Mucosa of rectum (tissue), 2 donors: ENCODE measurements around the gene FAM81A.

Experiments used
- H3K27ac ChIP-seq, 2 donors: one replicate each; pipeline ENCODE4 v1.7.0; 2013; ENCODE audit warnings: inconsistent platforms in 2 of 2, low read depth in 2 of 2, low read length in 2 of 2
- H3K27me3 ChIP-seq, 2 donors: one replicate each; pipeline ENCODE4 v1.7.0; 2013; ENCODE audit warnings: low read length in 2 of 2; ENCODE audit not compliant: control insufficient read depth in 2 of 2, insufficient read depth in 2 of 2
- H3K36me3 ChIP-seq, 2 donors: one replicate each; pipeline ENCODE4 v1.7.0; 2013; ENCODE audit warnings: low read length in 2 of 2; ENCODE audit not compliant: control insufficient read depth in 2 of 2, insufficient read depth in 2 of 2
- H3K4me1 ChIP-seq, 2 donors: one replicate each; pipeline ENCODE4 v1.7.0; 2013; ENCODE audit warnings: low read length in 2 of 2, mild to moderate bottlenecking in 1 of 2; ENCODE audit not compliant: control insufficient read depth in 2 of 2, insufficient read depth in 2 of 2
- H3K4me3 ChIP-seq, 2 donors: one replicate each; pipeline ENCODE4 v1.7.0; 2013; ENCODE audit warnings: low read length in 2 of 2
- H3K9ac ChIP-seq, 2 donors: one replicate each; pipeline ENCODE4 v1.7.0; 2013; ENCODE audit warnings: low read length in 2 of 2, low read depth in 1 of 2, mild to moderate bottlenecking in 1 of 2
- H3K9me3 ChIP-seq, 2 donors: one replicate each; pipeline ENCODE4 v1.7.0; 2013; ENCODE audit warnings: low read length in 2 of 2; ENCODE audit not compliant: control insufficient read depth in 2 of 2
- donor health status: healthy.
- donor health status: Normal muscosa, but diverticular disease.

Gene FAM81A

DNA sequence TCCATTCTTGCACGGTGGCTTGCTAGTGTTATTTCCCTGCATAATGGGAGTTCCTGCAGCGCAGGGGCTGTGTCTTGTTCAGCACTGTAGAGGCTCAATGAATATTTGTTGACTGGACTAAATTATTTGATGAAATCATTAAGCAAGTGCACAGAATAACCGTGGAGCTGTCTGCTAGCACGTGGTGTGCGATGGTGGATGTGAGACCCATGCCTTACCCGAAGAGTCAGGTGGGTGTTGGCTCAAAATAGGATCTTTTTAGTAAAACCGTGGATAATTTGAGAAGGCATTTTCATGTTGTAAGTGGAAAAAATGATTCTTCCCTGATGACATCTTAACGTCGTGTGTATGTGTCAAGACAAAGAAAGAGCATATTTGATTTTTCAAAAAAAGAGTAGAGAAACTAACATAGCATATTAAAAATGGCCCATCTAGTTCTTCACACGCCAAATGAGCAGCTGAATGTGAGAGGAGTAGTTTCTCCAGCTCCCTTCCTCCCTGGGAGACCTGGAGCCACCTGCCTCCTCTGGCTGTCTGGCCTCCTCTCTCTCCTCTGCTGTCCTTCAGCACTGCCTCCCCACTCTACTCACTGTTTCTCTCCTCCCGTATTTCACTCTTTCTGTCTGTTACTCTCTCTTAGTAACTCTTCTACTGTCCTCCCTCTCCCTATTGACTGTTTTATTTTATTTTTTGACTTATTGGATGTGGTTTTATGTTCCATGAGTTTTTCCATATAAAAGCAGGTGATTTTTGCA is 6.3 kb downstream of the FAM81A start:
- no peaks in the 10 kb centered on the region for H3K9me3 ChIP-seq

GRCh38 chr15:59444980-59445545 is 7.1 kb downstream of the FAM81A start:
- Histone ChIP-seq H3K36me3 (no peaks in the 10 kb centered on the region), H3K27ac (no peak overlapping the region), H3K4me3 (no peak overlapping the region)

More for the DNA sequence above, 6.3 kb downstream of the FAM81A start:
- no peaks in the 10 kb centered on the region for H3K27me3 ChIP-seq
- H3K9ac ChIP-seq = no peak overlapping the region
- H3K4me1 ChIP-seq = peaks cover 0 to 3% of the 10 kb centered on the region in 2 donors
- no peaks in the 10 kb centered on the region for H3K36me3 ChIP-seq
- no peak overlapping the region for H3K4me3 ChIP-seq
- H3K27ac ChIP-seq = no peak overlapping the region

DNA sequence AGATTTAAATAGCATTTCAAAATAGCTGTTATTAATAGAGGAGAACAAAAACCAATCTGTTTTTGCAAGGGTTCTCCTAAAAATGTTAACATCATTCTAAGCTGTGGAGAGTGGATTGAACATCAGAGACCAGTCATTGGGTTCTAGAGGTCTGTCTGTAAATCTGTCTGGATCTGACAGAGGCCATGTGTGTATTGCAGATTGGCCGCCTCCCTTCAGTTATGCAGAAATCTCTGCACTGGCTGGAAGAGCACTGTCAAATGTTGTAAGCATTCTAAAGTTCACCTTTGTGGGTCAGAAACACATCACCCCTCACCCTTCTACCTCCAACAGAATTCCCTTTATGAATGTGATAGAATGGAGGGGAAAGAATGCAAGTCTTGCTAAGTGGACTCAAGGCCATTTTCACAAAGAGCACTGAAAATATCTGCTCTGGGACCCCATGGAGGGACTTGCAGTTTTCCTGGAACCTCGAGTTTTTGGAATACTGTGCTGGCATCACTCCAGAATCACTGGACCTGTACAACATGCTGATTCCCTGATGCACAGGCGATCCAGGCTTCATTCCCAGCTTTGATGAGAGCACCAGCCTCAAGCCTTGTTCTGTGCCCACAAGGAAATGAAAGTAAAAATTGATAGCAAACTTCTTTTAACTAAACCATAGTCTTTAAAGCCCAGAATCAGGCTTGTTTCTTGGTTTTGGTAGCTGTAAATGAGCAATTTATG is 8.4 kb downstream of the FAM81A start:
- Histone ChIP-seq H3K9ac (no peak overlapping the region), H3K4me1 (peaks cover 0 to 3% of the 10 kb centered on the region in 2 donors), H3K4me3 (no peak overlapping the region), H3K9me3 (no peaks in the 10 kb centered on the region), H3K27me3 (no peaks in the 10 kb centered on the region), H3K27ac (no peak overlapping the region), H3K36me3 (no peaks in the 10 kb centered on the region)

More at GRCh38 chr15:59444980-59445545, 7.1 kb downstream of the FAM81A start:
- H3K4me1 ChIP-seq = peaks cover 0 to 3% of the 10 kb centered on the region in 2 donors
- H3K9me3 ChIP-seq = no peaks in the 10 kb centered on the region
- no peaks in the 10 kb centered on the region for H3K27me3 ChIP-seq
- no peak overlapping the region for H3K9ac ChIP-seq

DNA sequence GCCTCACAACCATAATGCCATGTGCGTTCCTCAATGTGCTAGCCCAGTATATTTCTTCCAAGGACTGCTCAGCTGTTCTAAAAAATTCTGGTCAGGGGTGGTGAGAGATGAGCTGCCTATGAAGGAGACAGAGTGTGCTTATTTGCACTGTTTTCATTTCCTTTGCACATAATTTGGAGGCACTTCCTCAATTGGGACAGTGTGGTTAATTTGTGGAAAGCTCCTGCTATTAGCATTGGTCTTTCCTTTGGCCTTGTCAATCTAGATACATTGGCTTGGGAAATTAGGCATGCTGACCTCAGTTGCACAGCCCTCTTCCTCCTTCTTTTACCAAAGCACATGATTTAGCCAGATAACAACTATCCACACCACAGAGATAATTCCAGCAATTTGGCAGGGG is 9.4 kb downstream of the FAM81A start:
- Histone ChIP-seq H3K36me3 (no peaks in the 10 kb centered on the region), H3K27ac (no peak overlapping the region), H3K27me3 (no peaks in the 10 kb centered on the region), H3K4me1 (peaks cover 0 to 3% of the 10 kb centered on the region in 2 donors), H3K9me3 (no peaks in the 10 kb centered on the region), H3K9ac (no peak overlapping the region), H3K4me3 (no peak overlapping the region)

- H3K9me3 ChIP-seq = no peaks in the 10 kb centered on the region
- H3K27ac ChIP-seq = no peak overlapping the region
- no peaks in the 10 kb centered on the region for H3K27me3 ChIP-seq
- peaks cover 0 to 3% of the 10 kb centered on the region in 2 donors for H3K4me1 ChIP-seq
- no peaks in the 10 kb centered on the region for H3K36me3 ChIP-seq
- H3K9ac ChIP-seq = no peak overlapping the region
- H3K4me3 ChIP-seq = no peak overlapping the region
Measured at GRCh38 chr15:59448871-59449270, 10.9 kb downstream of the FAM81A start.

GRCh38 chr15:59453474-59454215 is 15.7 kb downstream of the FAM81A start:
- Histone ChIP-seq H3K4me3 (no peak overlapping the region), H3K9me3 (no peaks in the 10 kb centered on the region), H3K27me3 (no peaks in the 10 kb centered on the region), H3K9ac (no peak overlapping the region), H3K4me1 (peaks cover 0 to 4% of the 10 kb centered on the region in 2 donors), H3K27ac (no peak overlapping the region), H3K36me3 (no peaks in the 10 kb centered on the region)

DNA sequence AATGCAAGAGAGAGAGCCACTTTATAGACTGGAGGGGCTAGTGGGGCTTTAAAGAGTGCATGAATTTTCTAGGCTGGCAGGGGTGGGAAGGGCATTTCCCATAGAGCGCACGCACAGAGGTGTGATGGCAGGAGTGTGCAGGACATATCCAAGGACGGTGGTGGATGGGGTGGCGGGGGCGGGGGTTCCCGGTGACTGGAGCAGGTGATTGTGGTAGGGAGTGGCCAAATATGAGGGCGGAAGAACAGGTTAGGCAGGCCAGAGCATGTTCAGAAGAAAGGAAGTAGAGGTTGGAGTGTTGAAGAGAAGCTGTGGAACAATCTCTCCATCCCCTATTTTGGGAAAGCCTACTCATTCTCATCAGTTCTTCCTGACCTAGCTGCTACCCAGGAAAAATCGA is 18.1 kb downstream of the FAM81A start:
- H3K36me3 ChIP-seq = no peaks in the 10 kb centered on the region
- no peaks in the 10 kb centered on the region for H3K27me3 ChIP-seq
- H3K27ac ChIP-seq = peak overlapping the region; percentile 33 to 52

GRCh38 chr15:59457103-59457502 is 19.1 kb downstream of the FAM81A start:
- H3K36me3 ChIP-seq = no peaks in the 10 kb centered on the region
- no peak overlapping the region for H3K4me3 ChIP-seq
- no peak overlapping the region for H3K27ac ChIP-seq
- no peaks in the 10 kb centered on the region for H3K27me3 ChIP-seq
- no peak overlapping the region for H3K9ac ChIP-seq
- H3K4me1 ChIP-seq = peaks cover 0 to 4% of the 10 kb centered on the region in 2 donors
- no peaks in the 10 kb centered on the region for H3K9me3 ChIP-seq

More for the DNA sequence above, 18.1 kb downstream of the FAM81A start:
- peaks cover 0 to 4% of the 10 kb centered on the region in 2 donors for H3K4me1 ChIP-seq
- no peak overlapping the region for H3K9ac ChIP-seq
- H3K4me3 ChIP-seq = peak overlapping the region in 1 of 2 donors; percentile 44
- no peaks in the 10 kb centered on the region for H3K9me3 ChIP-seq

GRCh38 chr15:59461521-59461920 is 23.5 kb downstream of the FAM81A start:
- H3K4me1 ChIP-seq = peaks cover 0 to under 1% of the 10 kb centered on the region in 2 donors
- H3K27ac ChIP-seq = no peak overlapping the region
- H3K36me3 ChIP-seq = no peaks in the 10 kb centered on the region
- no peak overlapping the region for H3K9ac ChIP-seq
- no peaks in the 10 kb centered on the region for H3K27me3 ChIP-seq
- no peaks in the 10 kb centered on the region for H3K9me3 ChIP-seq
- H3K4me3 ChIP-seq = no peak overlapping the region
